ENCODE data around the gene COQ5.
"Not testable (repeated sequence)": the region's sequence is repeated elsewhere in the genome, so short reads cannot be mapped to it uniquely, and the experiment has no call there.

Gene COQ5

GRCh38 chr12:120522568-120522967 lies 6.4 kb downstream of the COQ5 start:
- no peak for DNase-seq

GRCh38 chr12:120519324-120519723 lies 9.6 kb downstream of the COQ5 start:
- not testable (repeated sequence) for DNase-seq

GRCh38 chr12:120515496-120515895 lies 13.5 kb downstream of the COQ5 start:
- DNase-seq, result no peak

DNA sequence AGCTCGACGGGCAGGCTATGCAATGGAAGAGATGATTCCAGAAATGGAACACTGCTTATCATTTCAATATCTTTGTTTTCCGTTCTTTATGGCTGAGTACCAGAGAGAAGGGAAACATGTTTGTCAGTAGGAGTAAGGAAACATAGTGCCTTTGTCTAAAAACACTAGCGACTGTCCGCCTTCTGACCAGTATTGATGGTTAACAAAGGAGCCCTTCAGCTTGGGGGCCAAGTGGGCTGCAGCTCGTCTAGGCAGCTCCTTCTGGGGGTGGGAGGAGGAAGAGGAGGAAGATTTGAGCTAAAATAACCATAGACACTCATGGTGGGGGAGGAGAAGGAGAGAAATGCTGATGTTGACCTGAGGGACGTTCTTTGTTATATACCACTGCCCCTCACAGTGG lies 15.0 kb downstream of the COQ5 start:
- no peak for DNase-seq

GRCh38 chr12:120508537-120508936 lies 20.4 kb downstream of the COQ5 start:
- no peak for DNase-seq

DNA sequence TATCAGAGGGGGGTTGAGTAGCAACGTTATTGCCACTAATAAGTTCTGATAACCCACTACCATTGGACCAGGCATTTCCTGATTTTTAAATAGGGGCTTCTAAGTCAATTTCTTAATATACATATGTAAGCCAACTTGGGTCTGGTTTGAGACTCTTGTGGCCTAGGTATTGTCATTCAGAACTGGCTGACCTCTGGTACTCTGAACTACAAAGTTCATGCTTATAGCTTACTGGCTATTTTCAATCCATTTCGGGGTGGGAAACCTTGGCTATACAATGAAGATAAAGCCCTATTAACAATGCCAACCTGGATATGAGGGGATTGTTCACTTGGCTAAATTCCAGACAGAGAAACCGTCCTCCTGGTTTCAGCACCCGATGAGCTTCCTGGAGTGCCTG lies 24.4 kb downstream of the COQ5 start:
- DNase-seq, result no peak

GRCh38 chr12:120500581-120500980 lies 28.4 kb downstream of the COQ5 start:
- no peak for DNase-seq

GRCh38 chr12:120498870-120499515 lies 30.0 kb downstream of the COQ5 start:
- no peak for DNase-seq

GRCh38 chr12:120497524-120498150 lies 31.3 kb downstream of the COQ5 start:
- DNase-seq, result no peak

- DNase-seq, result peak; percentile 28
Measured at GRCh38 chr12:120496413-120497340, 32.3 kb downstream of the COQ5 start.

GRCh38 chr12:120495731-120496412 lies 33.1 kb downstream of the COQ5 start, which contains the start of gene DYNLL1:
Gene DYNLL1 (plus strand): TSS chr12:120496113. CDS start chr12:120496422, 309 bp downstream.
- peak; percentile 79 for DNase-seq

DNA sequence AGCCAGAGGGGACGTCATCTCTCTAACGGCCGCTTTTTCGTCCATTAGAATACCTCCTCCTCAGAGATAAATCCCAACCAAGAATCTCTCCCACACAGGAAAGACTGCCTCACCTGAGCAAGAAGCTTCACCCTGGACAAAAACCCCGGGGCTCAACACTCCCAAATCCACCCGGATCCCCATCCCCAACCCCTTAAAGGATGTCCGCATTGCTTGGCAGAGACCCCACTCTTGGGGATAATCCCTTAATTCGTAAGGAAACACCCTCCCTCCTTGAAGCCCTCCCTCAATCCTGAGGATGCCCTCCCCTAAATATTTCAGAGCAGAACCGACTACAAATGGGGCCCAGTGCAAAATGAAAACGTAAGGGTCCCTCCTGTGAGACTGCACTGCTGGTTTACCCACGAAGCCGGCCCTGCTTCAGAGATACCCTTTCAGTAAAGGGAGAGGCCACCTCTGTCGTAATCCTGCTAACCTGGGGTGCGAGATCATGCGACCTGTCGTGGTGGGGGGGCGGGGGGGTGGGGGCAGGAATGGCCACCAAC lies 33.7 kb downstream of the COQ5 start:
- no peak for DNase-seq

GRCh38 chr12:120490833-120491512 lies 38.0 kb downstream of the COQ5 start:
- DNase-seq, result no peak

DNA sequence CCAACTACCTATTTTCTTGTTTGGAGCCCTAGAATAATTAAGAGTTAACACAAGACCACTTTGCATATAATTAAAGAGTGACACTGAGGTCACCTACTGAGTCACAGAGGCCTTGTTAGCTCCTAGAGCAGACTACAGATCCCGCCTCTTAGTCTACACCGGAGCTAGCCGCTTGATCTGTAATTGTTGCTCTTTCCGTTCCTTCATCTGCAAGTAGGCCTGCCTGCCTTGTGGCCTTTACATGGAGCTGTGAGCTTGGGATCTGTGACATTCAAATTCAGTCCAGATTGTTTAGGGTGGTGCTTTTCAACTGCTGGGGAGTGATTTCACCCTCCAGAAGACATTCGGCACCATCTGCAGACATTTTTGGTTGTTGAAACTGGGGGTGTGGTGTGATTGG lies 38.6 kb downstream of the COQ5 start:
- no peak for DNase-seq

- DNase-seq, result no peak
Measured at GRCh38 chr12:120489018-120489417, 39.9 kb downstream of the COQ5 start.

- no peak for DNase-seq
Measured at GRCh38 chr12:120488057-120488640, 40.8 kb downstream of the COQ5 start.

DNA sequence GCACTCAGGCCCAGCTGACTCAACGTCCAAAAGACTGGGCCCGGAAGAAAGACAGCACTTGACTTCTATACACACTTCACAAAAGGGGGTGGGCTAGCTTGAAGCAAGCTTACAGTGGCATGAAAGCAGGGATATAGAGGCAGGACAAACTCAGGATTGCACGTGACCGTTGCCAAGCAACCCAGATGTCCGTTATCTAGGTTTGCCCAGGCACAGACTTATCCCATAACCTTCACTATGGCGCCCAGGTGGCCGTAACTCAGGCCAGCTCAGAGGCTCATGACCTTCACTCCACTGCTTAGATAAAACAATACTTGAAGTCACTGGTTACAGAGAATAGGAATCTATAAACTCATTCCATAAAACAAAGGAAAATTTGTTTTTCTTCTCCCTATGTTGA lies 41.4 kb downstream of the COQ5 start:
- DNase-seq, result not testable (repeated sequence)

DNA sequence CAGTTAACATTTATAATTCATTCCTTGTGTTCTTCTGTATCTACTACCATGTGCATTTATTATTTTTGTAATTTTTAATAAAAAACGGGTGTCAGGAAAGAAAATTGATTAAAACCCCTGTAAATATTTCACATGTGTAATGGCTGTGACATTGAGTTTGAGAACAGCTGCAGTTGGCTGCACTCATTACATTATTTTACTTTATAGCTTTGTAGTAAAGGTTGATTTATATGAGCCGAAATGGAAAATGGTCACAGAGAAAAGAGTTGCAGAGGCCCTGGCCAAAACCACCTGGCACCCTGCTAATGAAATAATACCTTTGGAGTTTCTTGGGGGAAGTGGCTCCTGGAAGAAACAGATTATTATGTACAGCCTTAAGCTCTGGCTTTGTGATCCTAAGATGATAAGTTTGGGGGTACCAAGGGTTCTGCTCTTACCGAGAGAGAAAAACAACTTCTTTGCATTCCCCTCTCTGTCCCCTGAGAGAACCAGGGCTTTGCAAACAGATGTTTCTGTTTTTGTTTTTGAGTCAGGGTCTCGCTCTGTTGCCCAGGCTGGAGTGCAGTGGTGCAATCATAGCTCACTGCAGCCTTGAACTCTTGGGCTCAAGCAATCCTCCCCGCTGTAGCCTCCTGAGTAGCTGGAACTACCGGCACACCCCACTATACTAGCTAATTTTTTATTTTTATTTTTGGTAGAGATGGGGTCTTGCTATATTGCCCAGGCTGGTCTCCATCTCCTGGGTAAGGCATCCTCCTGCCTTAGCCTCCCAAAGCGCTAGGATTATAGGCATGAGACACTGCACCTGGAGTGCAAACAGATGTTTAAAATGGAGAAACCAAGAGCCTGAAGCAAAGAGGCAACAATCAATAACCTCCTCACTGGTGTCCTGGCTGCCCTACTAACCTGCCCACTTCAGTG lies 42.7 kb downstream of the COQ5 start:
- no peak for DNase-seq

- DNase-seq, result no peak
Measured at GRCh38 chr12:120483621-120484020, 45.3 kb downstream of the COQ5 start.

DNA sequence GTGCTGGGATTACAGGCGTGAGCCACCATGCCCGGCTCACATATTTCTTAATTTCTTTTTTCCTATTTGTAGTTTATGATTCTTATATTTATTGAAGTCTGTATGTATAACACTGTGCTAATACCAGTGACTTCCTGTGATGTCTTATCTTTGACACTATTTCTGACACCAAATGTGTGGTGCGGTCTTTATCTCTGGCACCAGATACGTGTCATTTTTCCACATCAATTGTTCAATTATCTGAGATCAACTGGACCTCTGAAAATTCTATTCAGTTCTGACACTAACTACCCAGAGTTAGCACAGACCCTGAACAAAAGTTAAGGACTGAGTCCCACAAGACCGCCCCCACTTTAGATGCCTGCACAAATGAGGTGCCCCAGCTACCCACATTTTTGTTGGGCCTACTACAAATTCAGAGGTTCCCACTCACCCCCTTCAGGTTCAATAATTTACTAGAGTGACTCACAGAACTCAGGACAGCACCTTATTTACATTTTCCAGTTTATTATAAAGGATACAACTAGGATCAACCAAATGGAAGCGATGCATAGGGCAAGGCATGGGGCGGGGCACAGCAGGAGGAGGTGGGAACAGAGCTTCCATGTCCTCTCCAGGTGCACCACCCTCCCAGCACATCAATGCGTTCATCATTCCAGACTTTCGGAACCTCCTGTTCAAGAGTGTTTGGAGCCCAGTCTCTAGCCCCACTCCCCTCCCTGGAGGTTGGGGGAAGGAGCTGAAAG lies 47.8 kb downstream of the COQ5 start:
- no peak for DNase-seq

Data from GF-D8 (cell line).